Neural cell (in vitro differentiated cells): Measurements from ENCODE around the gene RAB11FIP4. TPM values are rescaled to one million over a fixed set of nuclear protein-coding genes. Genes with fewer than 3 reads are reported as not detected.
"Not testable (repeated sequence)": the region's sequence is repeated elsewhere in the genome, so short reads cannot be mapped to it uniquely, and the experiment has no call there.

Experiments
- H2AFZ ChIP-seq: fragments of 200-600, 300-800 bp; sonication (generic), shearing (Covaris generic); 2 replicates; pipeline ENCODE4 v1.6.0; 2014; ENCODE audit warnings: low read depth, mild to moderate bottlenecking, antibody characterized with exemption, low read length, moderate library complexity
- H3F3A ChIP-seq: fragments of 200-600 bp; shearing (Covaris generic); 2 replicates; pipeline ENCODE4 v1.6.1; 2016; ENCODE audit warnings: mild to moderate bottlenecking, moderate library complexity, mixed read lengths, antibody characterized with exemption, low read length; ENCODE audit not compliant: insufficient read depth, poor library complexity, severe bottlenecking
- H3K27ac ChIP-seq: fragments of 200-600, 300-800 bp; sonication (generic), shearing (Covaris generic); 2 replicates; pipeline ENCODE4 v1.5.1; 2014; ENCODE audit warnings: mild to moderate bottlenecking, low read length, moderate library complexity
- H3K27me3 ChIP-seq: fragments of 300-800, 200-600 bp; sonication (generic), shearing (Covaris generic); 2 replicates; pipeline ENCODE4 v1.6.0; 2014; ENCODE audit warnings: mild to moderate bottlenecking, low read depth, low read length, moderate library complexity; ENCODE audit not compliant: insufficient read depth
- H3K36me3 ChIP-seq: fragments of 300-800, 200-600 bp; sonication (generic), shearing (Covaris generic); 2 replicates; pipeline ENCODE4 v1.5.1; 2014; ENCODE audit warnings: mild to moderate bottlenecking, antibody characterized with exemption, low read length, moderate library complexity; ENCODE audit not compliant: insufficient read depth
- H3K4me2 ChIP-seq: fragments of 300-800, 200-600 bp; sonication (generic), shearing (Covaris generic); 2 replicates; pipeline ENCODE4 v1.6.0; 2014; ENCODE audit warnings: mild to moderate bottlenecking, low read length
- H3K4me3 ChIP-seq: fragments of 300-800, 200-600 bp; sonication (generic), shearing (Covaris generic); 2 replicates; pipeline ENCODE4 v1.5.1; 2014; ENCODE audit warnings: mild to moderate bottlenecking, low read length, moderate library complexity
- H3K79me2 ChIP-seq: fragments of 200-600 bp; shearing (Covaris generic); replicated peaks from 2 replicates; pipeline ENCODE4 v1.6.0; 2014; ENCODE audit warnings: mild to moderate bottlenecking, low read length, moderate library complexity; ENCODE audit not compliant: insufficient read depth
- H3K9ac ChIP-seq: fragments of 300-800, 200-600 bp; sonication (generic), shearing (Covaris generic); 2 replicates; pipeline ENCODE4 v1.6.1; 2016; ENCODE audit warnings: mild to moderate bottlenecking, low read length, mixed read lengths
- H3K9me2 ChIP-seq: fragments of 200-600 bp; shearing (Covaris generic); 2 replicates; pipeline ENCODE4 v1.6.1; 2016; ENCODE audit warnings: mild to moderate bottlenecking, low read length, mixed read lengths; ENCODE audit not compliant: insufficient read depth
- H3K9me3 ChIP-seq: fragments of 200-600, 300-800 bp; sonication (generic), shearing (Covaris generic); 2 replicates; pipeline ENCODE4 v1.6.1; 2016; ENCODE audit warnings: mild to moderate bottlenecking, mixed run types, low read length, moderate library complexity, mixed read lengths
- H4K20me1 ChIP-seq: fragments of 200-600 bp; shearing (Covaris generic); 2 replicates; pipeline ENCODE4 v1.6.1; 2016; ENCODE audit warnings: mild to moderate bottlenecking, mixed run types; ENCODE audit not compliant: insufficient read depth
- CTCF ChIP-seq: fragments of 450-650 bp; IDR thresholded peaks from 2 replicates; pipeline ENCODE4 v1.5.1; 2014; ENCODE audit warnings: antibody characterized with exemption, mild to moderate bottlenecking, moderate library complexity; ENCODE audit not compliant: poor library complexity, severe bottlenecking
- EP300 ChIP-seq: fragments of 450-650 bp; conservative IDR thresholded peaks from 2 replicates; pipeline ENCODE4 v1.6.1; 2014; ENCODE audit warnings: antibody characterized with exemption, mild to moderate bottlenecking, moderate library complexity; ENCODE audit not compliant: poor library complexity, severe bottlenecking
- EZH2 ChIP-seq: fragments of 200-600, 300-800 bp; shearing (Covaris generic), sonication (generic); IDR thresholded peaks from 2 replicates; pipeline ENCODE4 v1.6.1; 2014; ENCODE audit warnings: antibody characterized with exemption, low read length, borderline replicate concordance, mild to moderate bottlenecking; ENCODE audit not compliant: insufficient read depth, poor library complexity, severe bottlenecking
- MXI1 ChIP-seq: fragments of 450-650 bp; conservative IDR thresholded peaks from 2 replicates; pipeline ENCODE4 v1.6.1; 2014; ENCODE audit warnings: antibody characterized with exemption, mild to moderate bottlenecking; ENCODE audit not compliant: poor library complexity, severe bottlenecking
- POLR2AphosphoS5 ChIP-seq: IDR thresholded peaks from 2 replicates; pipeline ENCODE4 v1.6.1; 2012
- RAD21 ChIP-seq: fragments of 450-650 bp; conservative IDR thresholded peaks from 2 replicates; pipeline ENCODE4 v1.6.1; 2014; ENCODE audit warnings: antibody characterized with exemption, mild to moderate bottlenecking, moderate library complexity
- REST ChIP-seq: IDR thresholded peaks from 2 replicates; pipeline ENCODE4 v1.6.1; 2012; ENCODE audit warnings: borderline replicate concordance
- SMC3 ChIP-seq: fragments of 450-650 bp; conservative IDR thresholded peaks from 2 replicates; pipeline ENCODE4 v1.6.1; 2014; ENCODE audit warnings: antibody characterized with exemption, mild to moderate bottlenecking, moderate library complexity; ENCODE audit not compliant: poor library complexity
- TAF1 ChIP-seq: IDR thresholded peaks from 2 replicates; pipeline ENCODE4 v1.6.1; 2012; ENCODE audit warnings: low read depth
- polyA plus RNA-seq: library from polyadenylated mRNA; depleted of rRNA; stranded (reverse); fragments of >200 nt; gene quantifications from 2 replicates; pipeline ENCODE4 v1.2.3, GENCODE V29; 2014

The RAB11FIP4 gene
- polyA plus RNA-seq, 1 donor from 2014 or later, result 14.4 TPM

GRCh38 chr17:31379597-31380205 lies 11.8 kb upstream of the RAB11FIP4 start:
- Histone ChIP-seq H3K9ac (no peak overlapping the region), H4K20me1 (no peaks in the 10 kb centered on the region), H2AFZ (no peak overlapping the region), H3K4me2 (no peak overlapping the region), H3K4me3 (no peak overlapping the region), H3K27me3 (no peaks in the 10 kb centered on the region), H3K9me2 (no peaks in the 10 kb centered on the region), H3K79me2 (no peaks in the 10 kb centered on the region), H3K9me3 (no peaks in the 10 kb centered on the region), H3F3A (no peaks in the 10 kb centered on the region), H3K36me3 (no peaks in the 10 kb centered on the region), H3K27ac (no peak overlapping the region)
- no peak for TF ChIP-seq MXI1
- no peak for TF ChIP-seq EZH2
- TF ChIP-seq SMC3, result no peak
- TF ChIP-seq CTCF, result no peak
- no peak for TF ChIP-seq POLR2AphosphoS5
- TF ChIP-seq EP300, result no peak
- no peak for TF ChIP-seq TAF1
- TF ChIP-seq REST, result no peak
- no peak for TF ChIP-seq RAD21

GRCh38 chr17:31381165-31381668 lies 10.3 kb upstream of the RAB11FIP4 start:
- no peak overlapping the region for H3K27ac ChIP-seq
- H3K79me2 ChIP-seq, result no peaks in the 10 kb centered on the region
- no peaks in the 10 kb centered on the region for H3K27me3 ChIP-seq
- no peaks in the 10 kb centered on the region for H3K9me3 ChIP-seq
- no peaks in the 10 kb centered on the region for H3K36me3 ChIP-seq
- H4K20me1 ChIP-seq, result no peaks in the 10 kb centered on the region
- H3K4me2 ChIP-seq, result no peak overlapping the region
- H3F3A ChIP-seq, result no peaks in the 10 kb centered on the region
- no peak overlapping the region for H2AFZ ChIP-seq
- no peaks in the 10 kb centered on the region for H3K9me2 ChIP-seq
- H3K4me3 ChIP-seq, result no peak overlapping the region
- no peak overlapping the region for H3K9ac ChIP-seq
- TF ChIP-seq EZH2 (no peak), MXI1 (no peak), REST (no peak), EP300 (no peak), CTCF (no peak), TAF1 (no peak), SMC3 (no peak), POLR2AphosphoS5 (no peak)

- H3K9me2 ChIP-seq, H3F3A ChIP-seq, H3K9me3 ChIP-seq, H3K4me2 ChIP-seq, H3K27me3 ChIP-seq, H3K27ac ChIP-seq, H4K20me1 ChIP-seq, H3K36me3 ChIP-seq, H3K79me2 ChIP-seq, H3K9ac ChIP-seq, H3K4me3 ChIP-seq, H2AFZ ChIP-seq: not testable (repeated sequence)
These were observed 8.7 kb upstream of the RAB11FIP4 start for GRCh38 chr17:31382668-31383275.
